IMR-90 (cell line): ENCODE data around the gene PLCL1. TPM values are rescaled to one million over a fixed set of nuclear protein-coding genes. Genes with fewer than 3 reads are reported as not detected.

Experiments
- ATAC-seq: fragments of 200-7000 bp; cut with Tn5 transposase; 2 replicates; pipeline ENCODE4 v1.9.1; 2020; ENCODE audit warnings: low read depth, mild to moderate bottlenecking, moderate library complexity
- BruUV-seq: library from RNA; stranded (reverse); fragments of 400-500 nt; replicated peaks from 2 replicates; lab custom pipeline; 2021; lab: Mats Ljungman, UMichigan
- CTCF ChIA-PET: fragments of 300-600 bp; formaldehyde crosslinking; extraction: SDS; loops from one replicate; lab custom pipeline; 2021; ENCODE audit warnings: antibody characterized with exemption; lab: Yijun Ruan, JAX
- POLR2A ChIA-PET: fragments of 300-600 bp; sonication (Branson Sonifier 250); formaldehyde crosslinking; loops from one replicate; lab custom pipeline; 2022; ENCODE audit warnings: antibody characterized with exemption; ENCODE audit not compliant: unreplicated experiment; lab: Charles Lee
- DNase-seq: peaks from one replicate; pipeline ENCODE4 v3.0.0; 2013
- H2AFZ ChIP-seq: replicated peaks from 2 replicates; pipeline ENCODE3; 2013; ENCODE audit warnings: low read length, mild to moderate bottlenecking; ENCODE audit not compliant: poor library complexity
- H2AK5ac ChIP-seq: 2 replicates; pipeline ENCODE4 v1.6.1; 2013; ENCODE audit warnings: low read depth, low read length, inconsistent platforms
- H2AK9ac ChIP-seq: replicated peaks from 2 replicates; pipeline ENCODE3; 2013; ENCODE audit warnings: mild to moderate bottlenecking, low read depth, low read length, moderate library complexity; ENCODE audit not compliant: poor library complexity
- H2BK120ac ChIP-seq: 2 replicates; pipeline ENCODE4 v1.6.1; 2013; ENCODE audit warnings: low read depth, low read length, inconsistent platforms
- H2BK15ac ChIP-seq: 3 replicates; pipeline ENCODE4 v1.6.1; 2013; ENCODE audit warnings: low read depth, low read length, inconsistent platforms
- H2BK20ac ChIP-seq: 2 replicates; pipeline ENCODE4 v1.6.1; 2013; ENCODE audit warnings: low read depth, mild to moderate bottlenecking, inconsistent platforms, low read length, moderate library complexity
- H2BK5ac ChIP-seq: 2 replicates; pipeline ENCODE4 v1.6.1; 2013; ENCODE audit warnings: mild to moderate bottlenecking, low read depth, low read length, inconsistent platforms; ENCODE audit not compliant: poor library complexity, severe bottlenecking
- H3K14ac ChIP-seq: replicated peaks from 2 replicates; pipeline ENCODE4 v1.6.1; 2013; ENCODE audit warnings: low read depth, low read length, inconsistent platforms
- H3K18ac ChIP-seq: 2 replicates; pipeline ENCODE4 v1.6.1; 2013; ENCODE audit warnings: low read depth, low read length, control low read depth
- H3K23ac ChIP-seq: 2 replicates; pipeline ENCODE4 v1.6.1; 2013; ENCODE audit warnings: low read depth, low read length, inconsistent platforms
- H3K27ac ChIP-seq: 2 replicates; pipeline ENCODE4 v1.5.1; 2013; ENCODE audit warnings: mild to moderate bottlenecking, control low read depth, low read length; ENCODE audit not compliant: insufficient read depth
- H3K27me3 ChIP-seq: 2 replicates; pipeline ENCODE4 v1.6.1; 2013; ENCODE audit warnings: low read length; ENCODE audit not compliant: control insufficient read depth, insufficient read depth
- H3K36me3 ChIP-seq: 2 replicates; pipeline ENCODE4 v1.6.1; 2013; ENCODE audit warnings: low read length, mixed read lengths; ENCODE audit not compliant: control insufficient read depth, insufficient read depth
- H3K4ac ChIP-seq: 2 replicates; pipeline ENCODE4 v1.6.1; 2013; ENCODE audit warnings: low read depth, low read length, inconsistent platforms
- H3K4me1 ChIP-seq: 2 replicates; pipeline ENCODE4 v1.6.1; 2013; ENCODE audit warnings: low read length, mixed read lengths; ENCODE audit not compliant: control insufficient read depth, insufficient read depth
- H3K4me2 ChIP-seq: 2 replicates; pipeline ENCODE4 v1.6.1; 2013; ENCODE audit warnings: low read depth, mild to moderate bottlenecking, control low read depth, low read length, moderate library complexity
- H3K4me3 ChIP-seq: 2 replicates; pipeline ENCODE4 v1.5.1; 2013; ENCODE audit warnings: low read depth, mild to moderate bottlenecking, control low read depth, low read length, moderate library complexity; ENCODE audit not compliant: insufficient read depth
- H3K56ac ChIP-seq: 2 replicates; pipeline ENCODE4 v1.6.1; 2013; ENCODE audit warnings: low read length, inconsistent platforms; ENCODE audit not compliant: insufficient read depth; ENCODE audit errors: extremely low read depth
- H3K79me1 ChIP-seq, 2 experiments: 2 replicates each; pipeline ENCODE4 v1.6.1; 2013; ENCODE audit warnings: low read length in 2 of 2, inconsistent platforms in 1 of 2, low read depth in 1 of 2
- H3K9ac ChIP-seq: 2 replicates; pipeline ENCODE4 v1.6.1; 2013; ENCODE audit warnings: low read depth, low read length, control low read depth
- H3K9me1 ChIP-seq: 2 replicates; pipeline ENCODE4 v1.6.1; 2013; ENCODE audit warnings: low read length, inconsistent platforms; ENCODE audit not compliant: insufficient read depth
- H3K9me3 ChIP-seq: 2 replicates; pipeline ENCODE4 v1.6.1; 2013; ENCODE audit warnings: low read length; ENCODE audit not compliant: control insufficient read depth, insufficient read depth
- H4K20me1 ChIP-seq: 2 replicates; pipeline ENCODE4 v1.6.1; 2013; ENCODE audit warnings: low read length, inconsistent platforms; ENCODE audit not compliant: insufficient read depth
- H4K5ac ChIP-seq: 2 replicates; pipeline ENCODE4 v1.6.1; 2013; ENCODE audit warnings: mild to moderate bottlenecking, low read depth, low read length, control low read depth
- H4K8ac ChIP-seq, 2 experiments: 2 replicates each; pipeline ENCODE4 v1.6.1; 2013; ENCODE audit warnings: low read depth in 2 of 2, low read length in 2 of 2, control low read depth in 1 of 2, inconsistent platforms in 1 of 2
- H4K91ac ChIP-seq: 2 replicates; pipeline ENCODE4 v1.6.1; 2013; ENCODE audit warnings: low read depth, low read length, inconsistent platforms; ENCODE audit not compliant: insufficient read depth
- BHLHE40 ChIP-seq: fragments of 150-350 bp; IDR thresholded peaks from 2 replicates; pipeline ENCODE4 v1.6.1; 2016; ENCODE audit warnings: mild to moderate bottlenecking, low read depth, low read length
- CEBPB ChIP-seq: IDR thresholded peaks from 2 replicates; pipeline ENCODE4 v1.6.1; 2012; ENCODE audit warnings: low read depth, low read length, improper control_type of control experiment
- CHD1 ChIP-seq: IDR thresholded peaks from 2 replicates; pipeline ENCODE4 v1.6.1; 2012; ENCODE audit warnings: low read depth, low read length, improper control_type of control experiment
- CTCF ChIP-seq: conservative IDR thresholded peaks from 2 replicates; pipeline ENCODE4 v1.5.1; 2012; ENCODE audit warnings: mild to moderate bottlenecking, low read depth, low read length, improper control_type of control experiment
- ELK1 ChIP-seq: fragments of 150-350 bp; IDR thresholded peaks from 2 replicates; pipeline ENCODE4 v1.6.1; 2016; ENCODE audit warnings: low read depth, mild to moderate bottlenecking, low read length, moderate library complexity, borderline replicate concordance
- MAZ ChIP-seq: IDR thresholded peaks from 2 replicates; pipeline ENCODE4 v1.6.1; 2012; ENCODE audit warnings: low read depth, mild to moderate bottlenecking, low read length, improper control_type of control experiment, moderate library complexity, borderline replicate concordance
- NFE2L2 ChIP-seq: fragments of 150-350 bp; IDR thresholded peaks from 2 replicates; pipeline ENCODE4 v1.6.1; 2016; ENCODE audit warnings: low read depth, mild to moderate bottlenecking, low read length
- RAD21 ChIP-seq: IDR thresholded peaks from 2 replicates; pipeline ENCODE4 v1.6.1; 2012; ENCODE audit warnings: low read length, improper control_type of control experiment
- RCOR1 ChIP-seq: IDR thresholded peaks from 2 replicates; pipeline ENCODE4 v1.6.1; 2012; ENCODE audit warnings: mild to moderate bottlenecking, low read length, improper control_type of control experiment; ENCODE audit not compliant: insufficient replicate concordance
- RFX5 ChIP-seq: IDR thresholded peaks from 2 replicates; pipeline ENCODE4 v1.8.0; 2012; ENCODE audit warnings: low read depth, mild to moderate bottlenecking, low read length, moderate library complexity
- USF2 ChIP-seq: fragments of 150-350 bp; IDR thresholded peaks from 2 replicates; pipeline ENCODE4 v1.6.1; 2017; ENCODE audit warnings: mild to moderate bottlenecking, antibody characterized with exemption, low read length, low read depth
- WGBS, 2 experiments: methylation state at CpG; one replicate each; pipeline versions ENCODE4 v1.1.5 to v1.1.7; 2013; ENCODE audit warnings: missing lambda C conversion rate in 2 of 2; ENCODE audit not compliant: insufficient read length in 1 of 2; ENCODE audit errors: extremely low coverage in 2 of 2; 5-methylcytosine and 5-hydroxymethylcytosine counted together
- dilution Hi-C: fragments of 300-500 bp; cut with HindIII; formaldehyde crosslinking; loops from one replicate; pipeline ENCODE4 v1.14.3; 2018; ENCODE audit warnings: low sequenced_read_pairs; ENCODE audit not compliant: unreplicated experiment
- in situ Hi-C: fragments of 300-500 bp; cut with MboI; formaldehyde crosslinking; loops from 3 replicates; pipeline ENCODE4 v1.14.3; 2019; ENCODE audit warnings: low sequenced_read_pairs, inconsistent platforms, mixed read lengths
- intact Hi-C: fragments of 100-400 bp; cut with micrococcal nuclease; formaldehyde crosslinking; loops from 2 replicates; pipeline ENCODE4 v1.10.0; 2022
- polyA plus RNA-seq, 3 experiments: library from polyadenylated mRNA; depleted of rRNA; stranded (reverse); fragments of >200 nt; gene quantifications; 2 replicates each; pipeline ENCODE4 v1.2.3, GENCODE V29; 2012; ENCODE audit warnings: low replicate concordance in 1 of 3
- total RNA-seq: library from RNA; depleted of rRNA; stranded (reverse); fragments of >200 nt; gene quantifications from 2 replicates; pipeline ENCODE4 v1.2.3, GENCODE V29; 2012

The PLCL1 gene
- total and polyA plus RNA-seq, 2 of the 4 experiments (the other 2 are of a cell fraction), result 0.14 to 0.18 TPM

- no peak overlapping the region for H3K4ac ChIP-seq
- no peak overlapping the region for H3K18ac ChIP-seq
- H3K9me1 ChIP-seq, result no peaks in the 10 kb centered on the region
- H2AK5ac ChIP-seq, result no peak overlapping the region
- H2BK5ac ChIP-seq, result no peak overlapping the region
- H3K27me3 ChIP-seq, result no peaks in the 10 kb centered on the region
- no peak overlapping the region for H3K27ac ChIP-seq
- H3K79me1 ChIP-seq, result no peaks in the 10 kb centered on the region
- H2AFZ ChIP-seq, result no peak overlapping the region
- TF ChIP-seq CEBPB (no peak), BHLHE40 (no peak), RCOR1 (no peak), NFE2L2 (no peak), CTCF (no peak), RFX5 (no peak), CHD1 (no peak), RAD21 (no peak), MAZ (no peak), ELK1 (no peak), USF2 (no peak)
- H4K20me1 ChIP-seq, result no peaks in the 10 kb centered on the region
- H2BK20ac ChIP-seq, result no peak overlapping the region
- H4K91ac ChIP-seq, result no peak overlapping the region
- H3K23ac ChIP-seq, result no peak overlapping the region
- H3K4me2 ChIP-seq, result no peak overlapping the region
- BruUV-seq, result no TSS peak
- no peak overlapping the region for H4K5ac ChIP-seq
- in situ Hi-C loops (no loop called here), intact Hi-C loops (loop anchor here (5.0 kb wide), 1 partner anchor 188 kb away; no protein-coding TSS in a partner anchor), dilution Hi-C loops (no loop called here)
- H2BK15ac ChIP-seq, result no peak overlapping the region
- H2BK120ac ChIP-seq, result no peak overlapping the region
- no peak for DNase-seq
- no peak overlapping the region for H3K9ac ChIP-seq
- H3K56ac ChIP-seq, result no peak overlapping the region
- no peak overlapping the region for H3K14ac ChIP-seq
- no peak overlapping the region for H3K4me3 ChIP-seq
- H3K36me3 ChIP-seq, result no peaks in the 10 kb centered on the region
- ChIA-PET POLR2A (no interaction called here), CTCF (no interaction called here)
- no peaks in the 10 kb centered on the region for H3K9me3 ChIP-seq
- no peaks in the 10 kb centered on the region for H3K4me1 ChIP-seq
- no peak for ATAC-seq
- no peak overlapping the region for H4K8ac ChIP-seq
- no peak overlapping the region for H2AK9ac ChIP-seq
- no CpG with 5 or more reads among the region's 1 CpG for WGBS, 2 experiments
Measured at GRCh38 chr2:197994751-197995150, 190.4 kb downstream of the PLCL1 start.
